Mesothelial cell of epicardium (in vitro differentiated cells): ENCODE data around the gene PPP4R4. TPM values are rescaled to one million over a fixed set of nuclear protein-coding genes. Genes with fewer than 3 reads are reported as not detected.

Experiments used
- DNase-seq, 2 experiments: peaks; one replicate each; pipeline ENCODE4 v3.0.0; 2021; ENCODE audit warnings: low spot score in 2 of 2; ENCODE audit not compliant: unreplicated experiment in 2 of 2
- H3K27ac Mint-ChIP-seq: 2 replicates; pipeline ENCODE4 v1.8.0; 2021; ENCODE audit warnings: mixed read lengths
- H3K27me3 Mint-ChIP-seq: 2 replicates; pipeline ENCODE4 v1.8.0; 2021; ENCODE audit warnings: low read depth, mixed read lengths
- H3K36me3 Mint-ChIP-seq: 2 replicates; pipeline ENCODE4 v1.8.0; 2021; ENCODE audit warnings: mixed read lengths
- H3K4me1 Mint-ChIP-seq: 2 replicates; pipeline ENCODE4 v1.8.0; 2021; ENCODE audit warnings: mixed read lengths
- H3K4me3 Mint-ChIP-seq: 2 replicates; pipeline ENCODE4 v1.8.0; 2021; ENCODE audit warnings: mild to moderate bottlenecking, moderate library complexity, mixed read lengths
- H3K9me3 Mint-ChIP-seq: 2 replicates; pipeline ENCODE4 v1.8.0; 2021; ENCODE audit warnings: mixed read lengths
- CTCF ChIP-seq: fragments of 200-600 bp; sonication (generic); IDR thresholded peaks from one replicate; pipeline ENCODE4 v1.5.0; 2021; ENCODE audit warnings: antibody characterized with exemption; ENCODE audit not compliant: unreplicated experiment
- total RNA-seq: library from RNA; stranded (reverse); gene quantifications from 3 replicates; pipeline ENCODE4 v1.2.1, GENCODE V29; 2021

The PPP4R4 gene
- total RNA-seq, 1 donor from 2014 or later = 0.54 TPM

- Mint-ChIP-seq H3K4me1 (peaks cover 16% of the 10 kb centered on the region), H3K27me3 (peaks cover 12% of the 10 kb centered on the region), H3K4me3 (no peak overlapping the region), H3K36me3 (no peaks in the 10 kb centered on the region), H3K27ac (no peak overlapping the region), H3K9me3 (no peaks in the 10 kb centered on the region)
- no peak for TF ChIP-seq CTCF
- no peak for DNase-seq
Measured at GRCh38 chr14:94126800-94127199, 47.3 kb upstream of the PPP4R4 start.

GRCh38 chr14:94127330-94127729, 46.8 kb upstream of the PPP4R4 start:
- no peak for TF ChIP-seq CTCF
- H3K27me3 Mint-ChIP-seq = peaks cover 9% of the 10 kb centered on the region
- no peaks in the 10 kb centered on the region for H3K36me3 Mint-ChIP-seq
- H3K4me3 Mint-ChIP-seq = no peak overlapping the region
- H3K9me3 Mint-ChIP-seq = no peaks in the 10 kb centered on the region
- H3K27ac Mint-ChIP-seq = no peak overlapping the region
- no peak for DNase-seq
- peaks cover 16% of the 10 kb centered on the region for H3K4me1 Mint-ChIP-seq

GRCh38 chr14:94128216-94128839, 45.8 kb upstream of the PPP4R4 start:
- Mint-ChIP-seq H3K9me3 (no peaks in the 10 kb centered on the region), H3K27me3 (peaks cover 8% of the 10 kb centered on the region), H3K36me3 (no peaks in the 10 kb centered on the region), H3K27ac (no peak overlapping the region), H3K4me3 (peak overlapping the region; percentile 70), H3K4me1 (peaks cover 16% of the 10 kb centered on the region)
- no peak for TF ChIP-seq CTCF
- no peak for DNase-seq

- DNase-seq = no peak
- H3K4me3 Mint-ChIP-seq = peak within 1 kb of the TSS; percentile 70
- H3K27ac Mint-ChIP-seq = peak within 1 kb of the TSS; percentile 61
- H3K4me1 Mint-ChIP-seq = peaks cover 16% of the 10 kb centered on the region
- peaks cover 11% of the 10 kb centered on the region for H3K27me3 Mint-ChIP-seq
- TF ChIP-seq CTCF = peak; percentile 20
- no peaks in the 10 kb centered on the region for H3K36me3 Mint-ChIP-seq
- H3K9me3 Mint-ChIP-seq = no peaks in the 10 kb centered on the region
Measured at GRCh38 chr14:94129111-94129757, 44.9 kb upstream of the PPP4R4 start, which contains the start of gene IFI27L2. Gene IFI27L2 (minus strand): TSS chr14:94129604. CDS start chr14:94129564, 40 bp downstream.

- H3K9me3 Mint-ChIP-seq = peaks cover under 1% of the 10 kb centered on the region
- TF ChIP-seq CTCF = no peak
Measured at GRCh38 chr14:94129758-94130414, 44.2 kb upstream of the PPP4R4 start.

More at GRCh38 chr14:94129758-94130414, 44.2 kb upstream of the PPP4R4 start:
- no peak overlapping the region for H3K27ac Mint-ChIP-seq
- no peaks in the 10 kb centered on the region for H3K36me3 Mint-ChIP-seq
- peaks cover 15% of the 10 kb centered on the region for H3K27me3 Mint-ChIP-seq
- H3K4me3 Mint-ChIP-seq = peak overlapping the region; percentile 70
- peaks cover 16% of the 10 kb centered on the region for H3K4me1 Mint-ChIP-seq
- no peak for DNase-seq
